T47D (cell line): ENCODE data around the gene XKR8.
"Not testable (repeated sequence)": the region's sequence is repeated elsewhere in the genome, so short reads cannot be mapped to it uniquely, and the experiment has no call there.

ENCODE experiments used
- DNase-seq, 2 experiments: peaks; one replicate each; pipeline versions ENCODE4 v3.0.0 to v3.0.0-alpha.2; 2011 to 2012; ENCODE audit warnings: low read depth in 1 of 2, low spot score in 1 of 2
- JUND ChIP-seq: IDR thresholded peaks from 2 replicates; pipeline ENCODE4 v1.6.1; 2012; ENCODE audit warnings: low read depth
- in situ Hi-C: cut with HindIII; loops from 2 replicates; pipeline ENCODE4 v1.10.0; 2016; ENCODE audit warnings: low sequenced_read_pairs, low pct_unique_long_range_greater_than_20kb

Gene XKR8

GRCh38 chr1:27979859-27980201, 20.1 kb downstream of the XKR8 start:
- TF ChIP-seq JUND, result no peak
- no peak for DNase-seq
- in situ Hi-C loops, result no loop called here

- in situ Hi-C loops, result no loop called here
- no peak for TF ChIP-seq JUND
- DNase-seq, result no peak
These were observed 20.6 kb downstream of the XKR8 start for GRCh38 chr1:27980216-27980845.

- DNase-seq, result no peak
- in situ Hi-C loops, result no loop called here
- TF ChIP-seq JUND, result no peak
These were observed 21.4 kb downstream of the XKR8 start for GRCh38 chr1:27981145-27981544.

GRCh38 chr1:27990920-27991537, 31.3 kb downstream of the XKR8 start:
- in situ Hi-C loops, result no loop called here
- DNase-seq, result no peak
- TF ChIP-seq JUND, result no peak

- in situ Hi-C loops, result no loop called here
These were observed 32.5 kb downstream of the XKR8 start for GRCh38 chr1:27992276-27992675.

GRCh38 chr1:27993241-27993640, 33.5 kb downstream of the XKR8 start:
- no peak for TF ChIP-seq JUND
- in situ Hi-C loops, result no loop called here
- DNase-seq, result no peak

More at GRCh38 chr1:27992276-27992675, 32.5 kb downstream of the XKR8 start:
- DNase-seq, result no peak
- TF ChIP-seq JUND, result no peak

GRCh38 chr1:27994060-27994459, 34.3 kb downstream of the XKR8 start:
- no peak for DNase-seq
- TF ChIP-seq JUND, result no peak
- in situ Hi-C loops, result no loop called here

GRCh38 chr1:27994526-27994925, 34.8 kb downstream of the XKR8 start:
- in situ Hi-C loops, DNase-seq: not testable (repeated sequence)

- in situ Hi-C loops, result no loop called here
- TF ChIP-seq JUND, result no peak
- no peak for DNase-seq
These were observed 39.3 kb downstream of the XKR8 start for GRCh38 chr1:27999055-27999454.

GRCh38 chr1:28002600-28002999, 42.8 kb downstream of the XKR8 start:
- TF ChIP-seq JUND, result no peak
- in situ Hi-C loops, result no loop called here
- no peak for DNase-seq

GRCh38 chr1:28003117-28003516, 43.3 kb downstream of the XKR8 start:
- DNase-seq, in situ Hi-C loops: not testable (repeated sequence)

- no peak for TF ChIP-seq JUND
- in situ Hi-C loops, result no loop called here
- DNase-seq, result no peak
These were observed 51.2 kb downstream of the XKR8 start for GRCh38 chr1:28010969-28011368.
